RWPE2 (cell line): ENCODE measurements around the gene CD40.

Experiments used
- ATAC-seq: fragments of 200-7000 bp; cut with Tn5 transposase; 3 replicates; pipeline ENCODE4 v1.9.1; 2021; ENCODE audit warnings: low read depth
- DNase-seq: peaks from one replicate; pipeline ENCODE4 v3.0.0-alpha.2; 2020; ENCODE audit warnings: low spot score
- H3K27ac ChIP-seq: fragments of 450-650 bp; 2 replicates; pipeline ENCODE4 v1.5.1; 2017; ENCODE audit warnings: mild to moderate bottlenecking; ENCODE audit not compliant: poor library complexity, severe bottlenecking
- H3K27me3 ChIP-seq: fragments of 250-450 bp; sonication (Bioruptor Pico); 2 replicates; pipeline ENCODE4 v1.5.1; 2021; ENCODE audit warnings: mild to moderate bottlenecking, moderate library complexity; ENCODE audit not compliant: insufficient read depth, poor library complexity, severe bottlenecking
- H3K36me3 ChIP-seq: fragments of 250-450 bp; sonication (Bioruptor Pico); 2 replicates; pipeline ENCODE4 v1.5.1; 2020; ENCODE audit warnings: low read depth, mild to moderate bottlenecking, moderate library complexity
- H3K4me1 ChIP-seq: fragments of 250-450 bp; sonication (Bioruptor Pico); 2 replicates; pipeline ENCODE4 v1.5.1; 2021; ENCODE audit warnings: mild to moderate bottlenecking, moderate library complexity; ENCODE audit not compliant: insufficient read depth, poor library complexity, severe bottlenecking
- H3K4me3 ChIP-seq: fragments of 250-450 bp; sonication (Bioruptor Pico); 2 replicates; pipeline ENCODE4 v1.5.1; 2021; ENCODE audit warnings: mild to moderate bottlenecking, moderate library complexity; ENCODE audit not compliant: severe bottlenecking
- H3K9me3 ChIP-seq: fragments of 250-450 bp; sonication (Bioruptor Pico); 2 replicates; pipeline ENCODE4 v1.5.1; 2021; ENCODE audit warnings: mild to moderate bottlenecking, moderate library complexity; ENCODE audit not compliant: severe bottlenecking
- TF ChIP-seq, protein P1 (sequence below): fragments of 450-650 bp; IDR thresholded peaks from one replicate; pipeline ENCODE4 v1.5.1; 2017; ENCODE audit warnings: mild to moderate bottlenecking, moderate library complexity; ENCODE audit not compliant: poor library complexity, severe bottlenecking

CD40 gene

DNA sequence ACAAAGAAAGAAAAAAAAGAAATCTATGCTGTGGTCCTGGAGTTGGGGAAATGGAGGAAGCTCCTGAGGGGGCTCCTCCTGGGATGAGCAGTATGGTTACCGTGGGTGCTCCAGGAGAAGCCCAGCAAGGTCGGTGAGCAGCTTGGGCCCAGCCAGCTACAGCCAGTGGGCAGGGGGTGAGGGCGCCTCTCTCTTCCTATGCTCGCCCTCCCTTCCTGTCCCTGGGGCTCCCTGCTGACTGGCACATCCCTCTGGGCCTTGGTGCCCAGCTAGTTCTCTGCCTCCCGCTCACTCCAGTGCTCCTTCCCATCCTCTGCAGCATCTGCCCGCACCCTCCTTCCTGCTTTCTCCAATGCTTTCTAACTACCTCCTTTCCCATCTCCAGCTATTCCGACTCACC, 16.6 kb downstream of the CD40 start:
- Histone ChIP-seq H3K4me3 (no peak overlapping the region), H3K36me3 (no peaks in the 10 kb centered on the region), H3K4me1 (peaks cover 4% of the 10 kb centered on the region), H3K9me3 (no peaks in the 10 kb centered on the region), H3K27ac (no peak overlapping the region), H3K27me3 (no peaks in the 10 kb centered on the region)
- DNase-seq: no peak
- ATAC-seq: no peak
- TF ChIP-seq, protein P1, sequence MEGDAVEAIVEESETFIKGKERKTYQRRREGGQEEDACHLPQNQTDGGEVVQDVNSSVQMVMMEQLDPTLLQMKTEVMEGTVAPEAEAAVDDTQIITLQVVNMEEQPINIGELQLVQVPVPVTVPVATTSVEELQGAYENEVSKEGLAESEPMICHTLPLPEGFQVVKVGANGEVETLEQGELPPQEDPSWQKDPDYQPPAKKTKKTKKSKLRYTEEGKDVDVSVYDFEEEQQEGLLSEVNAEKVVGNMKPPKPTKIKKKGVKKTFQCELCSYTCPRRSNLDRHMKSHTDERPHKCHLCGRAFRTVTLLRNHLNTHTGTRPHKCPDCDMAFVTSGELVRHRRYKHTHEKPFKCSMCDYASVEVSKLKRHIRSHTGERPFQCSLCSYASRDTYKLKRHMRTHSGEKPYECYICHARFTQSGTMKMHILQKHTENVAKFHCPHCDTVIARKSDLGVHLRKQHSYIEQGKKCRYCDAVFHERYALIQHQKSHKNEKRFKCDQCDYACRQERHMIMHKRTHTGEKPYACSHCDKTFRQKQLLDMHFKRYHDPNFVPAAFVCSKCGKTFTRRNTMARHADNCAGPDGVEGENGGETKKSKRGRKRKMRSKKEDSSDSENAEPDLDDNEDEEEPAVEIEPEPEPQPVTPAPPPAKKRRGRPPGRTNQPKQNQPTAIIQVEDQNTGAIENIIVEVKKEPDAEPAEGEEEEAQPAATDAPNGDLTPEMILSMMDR: no peak

DNA sequence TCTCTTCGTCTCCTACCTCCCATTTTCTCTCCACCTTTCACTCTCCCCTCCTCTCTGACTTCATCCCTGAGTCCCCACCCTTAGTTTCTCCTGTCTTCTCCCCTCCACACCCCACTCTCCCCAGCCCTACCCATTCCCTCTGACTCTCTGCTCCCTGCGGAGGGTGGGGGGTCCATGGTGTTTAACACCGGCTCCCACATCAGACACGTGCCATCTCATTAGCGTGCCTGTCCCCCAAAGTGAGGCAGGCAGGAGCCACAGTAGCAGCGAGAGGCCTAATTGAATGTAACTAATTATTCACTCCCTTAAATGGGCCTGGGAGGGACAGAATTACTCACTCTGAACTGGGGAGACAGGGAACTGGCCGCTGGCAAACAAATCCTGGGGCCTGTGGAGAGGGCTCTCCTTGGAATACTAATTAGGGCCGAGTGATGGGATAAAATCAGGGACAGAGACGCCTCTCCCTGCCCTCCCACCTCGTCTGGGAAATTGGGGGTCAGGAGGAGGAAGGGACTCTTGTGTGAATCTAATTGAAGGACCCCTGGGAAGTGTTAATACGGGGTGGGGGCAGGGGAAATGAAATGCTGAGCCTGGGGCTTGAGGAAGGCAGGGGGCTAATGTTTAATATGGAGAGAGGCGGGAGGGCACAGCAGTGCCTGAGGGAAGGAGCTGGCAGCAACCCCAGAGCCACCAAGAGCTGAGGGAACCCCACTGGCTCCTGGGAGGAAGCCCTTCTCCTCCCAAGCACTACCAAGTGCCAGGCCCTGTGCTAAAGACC, 17.9 kb downstream of the CD40 start:
- Histone ChIP-seq H3K4me1 (peaks cover 8% of the 10 kb centered on the region), H3K4me3 (no peak overlapping the region), H3K9me3 (no peaks in the 10 kb centered on the region), H3K27ac (no peak overlapping the region), H3K27me3 (no peaks in the 10 kb centered on the region), H3K36me3 (no peaks in the 10 kb centered on the region)
- TF ChIP-seq, protein P1: no peak
- DNase-seq: peak; percentile 76
- ATAC-seq: no peak

DNA sequence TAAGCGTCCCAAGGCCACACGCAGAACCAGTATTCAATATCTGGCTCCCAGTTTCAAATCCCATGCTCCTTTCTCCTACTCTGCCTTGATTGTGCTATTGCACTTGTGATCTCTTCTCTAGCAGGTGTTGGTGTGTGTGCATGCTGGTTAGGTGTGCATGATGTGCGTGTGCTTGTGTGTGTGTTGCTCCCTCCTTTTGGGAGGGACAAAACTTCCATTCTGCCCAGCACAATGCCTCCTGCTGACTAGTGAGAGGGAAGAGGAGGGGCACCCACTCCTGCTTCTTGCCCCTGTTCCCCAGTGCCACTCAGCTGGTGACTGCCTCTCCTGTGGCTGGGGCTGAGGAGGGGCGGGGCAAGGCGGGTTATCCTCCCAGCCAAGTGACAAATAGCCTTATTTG, 19.7 kb downstream of the CD40 start:
- DNase-seq: no peak
- Histone ChIP-seq H3K27me3 (no peaks in the 10 kb centered on the region), H3K27ac (no peak overlapping the region), H3K4me1 (peaks cover 8% of the 10 kb centered on the region), H3K9me3 (no peaks in the 10 kb centered on the region), H3K36me3 (no peaks in the 10 kb centered on the region), H3K4me3 (no peak overlapping the region)
- ATAC-seq: no peak
- TF ChIP-seq, protein P1: no peak

DNA sequence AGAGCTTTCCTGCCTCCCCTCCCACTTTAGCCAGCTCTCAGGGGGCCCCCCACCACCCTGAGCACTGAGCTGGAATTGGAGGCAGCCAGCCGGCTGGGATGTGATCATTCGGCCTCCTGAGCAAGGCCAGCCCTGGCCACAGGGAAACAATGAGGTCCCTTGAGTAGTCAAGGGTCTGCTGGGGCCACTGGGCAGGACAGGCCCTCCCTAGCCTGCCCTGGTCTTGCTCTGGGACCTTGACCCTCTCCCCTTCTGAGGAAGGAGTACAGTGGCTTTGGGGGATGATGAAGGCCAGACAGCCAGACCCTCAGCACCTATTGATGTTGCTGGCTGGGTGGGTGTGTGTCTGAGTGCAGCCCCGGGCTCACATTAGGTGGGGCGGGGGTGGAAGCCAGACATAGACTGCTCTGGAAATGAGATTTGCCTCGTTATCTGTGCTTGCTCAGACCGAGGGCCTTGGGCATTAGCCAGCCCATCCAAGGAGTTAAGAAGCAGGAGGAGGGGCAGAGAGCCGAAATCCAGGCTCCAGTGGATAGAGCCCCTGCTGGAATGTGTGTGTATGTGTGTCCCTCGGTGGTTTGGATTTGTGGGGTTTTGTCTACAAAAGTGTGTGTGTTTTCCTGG, 21.3 kb downstream of the CD40 start:
- ATAC-seq (peak; percentile 20; the same call in 2 of the 3 replicates), DNase-seq (peak; percentile 74)
- Histone ChIP-seq H3K27ac (no peak overlapping the region), H3K36me3 (no peaks in the 10 kb centered on the region), H3K4me1 (peaks cover 8% of the 10 kb centered on the region), H3K27me3 (no peaks in the 10 kb centered on the region), H3K9me3 (no peaks in the 10 kb centered on the region), H3K4me3 (no peak overlapping the region)
- TF ChIP-seq, protein P1: no peak
